HFF-Myc (cell line): ENCODE data around the gene NCKAP5.

Experiments
- DNase-seq: peaks from one replicate; pipeline ENCODE4 v3.0.0-alpha.2; 2011; ENCODE audit warnings: low read depth; ENCODE audit errors: extremely low read depth
- H3K4me3 ChIP-seq: replicated peaks from 2 replicates; pipeline ENCODE4 v1.5.1; 2011; ENCODE audit warnings: low read depth, mild to moderate bottlenecking, control low read depth, low read length
- TF ChIP-seq, protein P1 (sequence below): IDR thresholded peaks from 2 replicates; pipeline ENCODE4 v1.5.1; 2012; ENCODE audit warnings: mild to moderate bottlenecking, low read depth, low read length, control low read depth; ENCODE audit errors: missing control alignments

NCKAP5 gene

DNA sequence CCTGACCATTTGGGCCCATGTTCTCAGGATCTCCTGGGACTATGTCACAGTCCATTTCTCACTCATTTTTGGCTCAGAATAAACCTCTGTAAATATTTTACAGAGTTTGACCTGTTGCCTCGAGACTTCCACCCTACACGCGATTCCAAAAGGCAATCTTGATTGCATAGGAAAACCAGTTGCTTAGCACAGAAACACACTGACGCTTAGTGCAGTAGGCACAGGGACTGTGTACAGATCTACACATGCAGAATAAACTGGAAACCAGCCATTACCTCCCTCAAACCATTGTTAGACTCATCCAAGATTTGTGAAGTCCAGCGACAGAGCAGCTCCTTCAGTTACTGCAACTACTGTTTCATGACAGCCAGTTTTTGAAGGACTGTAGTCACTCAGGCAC is 73.0 kb downstream of the NCKAP5 start:
- TF ChIP-seq, protein P1, sequence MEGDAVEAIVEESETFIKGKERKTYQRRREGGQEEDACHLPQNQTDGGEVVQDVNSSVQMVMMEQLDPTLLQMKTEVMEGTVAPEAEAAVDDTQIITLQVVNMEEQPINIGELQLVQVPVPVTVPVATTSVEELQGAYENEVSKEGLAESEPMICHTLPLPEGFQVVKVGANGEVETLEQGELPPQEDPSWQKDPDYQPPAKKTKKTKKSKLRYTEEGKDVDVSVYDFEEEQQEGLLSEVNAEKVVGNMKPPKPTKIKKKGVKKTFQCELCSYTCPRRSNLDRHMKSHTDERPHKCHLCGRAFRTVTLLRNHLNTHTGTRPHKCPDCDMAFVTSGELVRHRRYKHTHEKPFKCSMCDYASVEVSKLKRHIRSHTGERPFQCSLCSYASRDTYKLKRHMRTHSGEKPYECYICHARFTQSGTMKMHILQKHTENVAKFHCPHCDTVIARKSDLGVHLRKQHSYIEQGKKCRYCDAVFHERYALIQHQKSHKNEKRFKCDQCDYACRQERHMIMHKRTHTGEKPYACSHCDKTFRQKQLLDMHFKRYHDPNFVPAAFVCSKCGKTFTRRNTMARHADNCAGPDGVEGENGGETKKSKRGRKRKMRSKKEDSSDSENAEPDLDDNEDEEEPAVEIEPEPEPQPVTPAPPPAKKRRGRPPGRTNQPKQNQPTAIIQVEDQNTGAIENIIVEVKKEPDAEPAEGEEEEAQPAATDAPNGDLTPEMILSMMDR = no peak
- no peak for DNase-seq
- H3K4me3 ChIP-seq = no peak overlapping the region

GRCh38 chr2:133492719-133493380 is 75.4 kb downstream of the NCKAP5 start:
- TF ChIP-seq, protein P1 = no peak
- no peak for DNase-seq
- H3K4me3 ChIP-seq = no peak overlapping the region

DNA sequence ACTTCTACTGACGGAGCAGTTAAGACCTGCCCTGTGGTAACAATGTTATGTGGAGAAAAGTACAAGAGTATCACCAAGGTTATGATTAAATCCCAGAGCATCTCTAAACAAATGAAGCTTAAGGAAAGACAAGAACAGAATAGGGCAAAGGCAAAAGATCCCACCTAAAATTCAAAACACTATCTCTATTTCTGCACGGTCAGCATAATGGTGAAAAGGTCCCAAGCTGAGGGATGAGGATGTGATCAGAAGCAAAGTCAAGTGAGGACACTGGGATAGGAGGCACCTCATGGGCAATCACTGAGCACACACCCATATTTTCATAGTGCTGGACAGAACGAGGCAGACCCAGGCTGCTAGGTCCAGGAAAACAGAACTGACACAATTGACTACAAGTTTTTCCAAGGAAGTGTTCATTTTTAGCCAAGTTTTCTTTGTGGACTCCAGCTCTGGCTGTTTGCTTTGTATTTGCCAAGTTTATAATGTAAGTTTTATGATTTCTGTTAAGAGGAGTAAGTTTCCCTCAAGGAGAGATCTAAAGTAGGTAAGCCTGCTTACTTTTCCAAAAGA is 77.8 kb downstream of the NCKAP5 start:
- no peak for DNase-seq
- TF ChIP-seq, protein P1 = no peak
- H3K4me3 ChIP-seq = no peak overlapping the region

DNA sequence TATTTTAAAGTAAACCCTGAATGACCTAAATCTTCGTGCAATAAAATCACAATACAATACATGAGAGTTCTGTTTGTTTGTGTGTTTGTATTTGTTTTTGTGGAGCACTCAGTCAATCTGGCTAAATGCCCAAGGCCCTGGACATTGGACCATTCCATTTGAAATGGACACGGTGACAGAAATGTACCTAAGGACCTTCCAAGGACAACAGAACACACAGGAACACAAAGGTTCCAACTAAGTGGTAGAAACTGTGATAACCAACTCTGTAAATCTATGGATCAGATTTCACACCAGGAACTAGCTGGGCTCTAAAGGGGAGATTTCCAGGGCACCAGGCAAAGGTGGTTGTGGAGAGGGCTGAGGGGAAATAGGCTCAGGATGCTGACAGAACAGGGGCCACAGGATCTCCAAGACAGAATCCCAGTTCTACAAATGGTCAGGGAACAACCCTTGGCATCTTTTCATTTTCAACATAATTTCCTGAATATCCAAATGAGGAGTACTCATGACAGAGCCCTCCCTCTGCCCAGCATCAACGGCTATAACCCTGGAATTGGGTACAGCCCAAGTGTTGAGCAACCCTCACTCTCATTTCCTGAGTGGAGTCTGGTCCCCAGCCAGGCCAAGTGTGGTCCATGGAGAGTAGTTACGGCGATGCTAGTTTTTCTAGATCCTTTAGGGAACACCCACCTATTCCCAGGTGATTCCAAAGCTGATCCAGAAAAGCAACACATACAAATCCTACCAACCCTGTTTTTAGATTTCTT is 78.4 kb downstream of the NCKAP5 start:
- DNase-seq = no peak
- no peak overlapping the region for H3K4me3 ChIP-seq
- TF ChIP-seq, protein P1 = no peak

GRCh38 chr2:133489146-133489545 is 79.1 kb downstream of the NCKAP5 start:
- no peak overlapping the region for H3K4me3 ChIP-seq
- no peak for DNase-seq
- TF ChIP-seq, protein P1 = no peak

GRCh38 chr2:133486771-133487191 is 81.5 kb downstream of the NCKAP5 start:
- no peak for DNase-seq
- TF ChIP-seq, protein P1 = no peak
- H3K4me3 ChIP-seq = no peak overlapping the region
